GM18868 (cell line): ENCODE measurements around the gene ADCY5.
"Not testable (repeated sequence)": the region's sequence is repeated elsewhere in the genome, so short reads cannot be mapped to it uniquely, and the experiment has no call there.

Experiments used
- ATAC-seq: cut with Tn5 transposase; IDR thresholded peaks from one replicate; pipeline ENCODE4 v1.9.1; 2021; ENCODE audit warnings: mild to moderate bottlenecking, moderate library complexity; ENCODE audit not compliant: unreplicated experiment

The ADCY5 gene

GRCh38 chr3:123448536-123449101 lies at the start of gene ADCY5:
ADCY5 (minus strand) TSS chr3:123449090; CDS start chr3:123448545, 545 bp downstream.
- no peak for ATAC-seq

- no peak for ATAC-seq
Measured at GRCh38 chr3:123493912-123494311, 45.0 kb upstream of the ADCY5 start.

- no peak for ATAC-seq
Measured at GRCh38 chr3:123491966-123492587, 43.2 kb upstream of the ADCY5 start.

- no peak for ATAC-seq
Measured at GRCh38 chr3:123489400-123490004, 40.6 kb upstream of the ADCY5 start.

GRCh38 chr3:123488645-123489347 lies 39.9 kb upstream of the ADCY5 start:
- ATAC-seq: no peak

GRCh38 chr3:123487063-123487462 lies 38.2 kb upstream of the ADCY5 start:
- not testable (repeated sequence) for ATAC-seq

- ATAC-seq: no peak
Measured at GRCh38 chr3:123486460-123486859, 37.6 kb upstream of the ADCY5 start.

GRCh38 chr3:123485551-123485950 lies 36.7 kb upstream of the ADCY5 start:
- ATAC-seq: no peak

GRCh38 chr3:123483146-123483545 lies 34.3 kb upstream of the ADCY5 start:
- ATAC-seq: no peak

- ATAC-seq: no peak
Measured at GRCh38 chr3:123481722-123482457, 33.0 kb upstream of the ADCY5 start.

GRCh38 chr3:123481071-123481470 lies 32.2 kb upstream of the ADCY5 start:
- no peak for ATAC-seq

- peak; percentile 87 for ATAC-seq
Measured at GRCh38 chr3:123480428-123480827, 31.5 kb upstream of the ADCY5 start.

GRCh38 chr3:123479891-123480290 lies 31.0 kb upstream of the ADCY5 start:
- no peak for ATAC-seq

- ATAC-seq: no peak
Measured at GRCh38 chr3:123478314-123478713, 29.4 kb upstream of the ADCY5 start.

- ATAC-seq: no peak
Measured at GRCh38 chr3:123476967-123477750, 28.3 kb upstream of the ADCY5 start.

- ATAC-seq: no peak
Measured at GRCh38 chr3:123475786-123476185, 26.9 kb upstream of the ADCY5 start.

- no peak for ATAC-seq
Measured at GRCh38 chr3:123471106-123471505, 22.2 kb upstream of the ADCY5 start.

GRCh38 chr3:123469323-123469995 lies 20.6 kb upstream of the ADCY5 start:
- ATAC-seq: no peak

- ATAC-seq: no peak
Measured at GRCh38 chr3:123467046-123467445, 18.2 kb upstream of the ADCY5 start.

GRCh38 chr3:123464211-123464610 lies 15.3 kb upstream of the ADCY5 start:
- ATAC-seq: no peak
